ENCODE measurements around the gene WASF3. TPM values are rescaled to one million over a fixed set of nuclear protein-coding genes. Genes with fewer than 3 reads are reported as not detected.

WASF3 gene
- total RNA-seq, 1 donor from 2014 or later = 106 TPM

GRCh38 chr13:26727633-26728032 lies 170.2 kb downstream of the WASF3 start:
- H3K27me3 Mint-ChIP-seq (ENCODE audit: insufficient read depth, low read depth) = no peaks in the 10 kb centered on the region
- H3K27me3 ChIP-seq = no peaks in the 10 kb centered on the region
- no peak overlapping the region for H3K9ac ChIP-seq
- H3K4me2 ChIP-seq = no peak overlapping the region
- H3K79me2 ChIP-seq (ENCODE audit: low read depth) = no peaks in the 10 kb centered on the region
- peaks cover 11% of the 10 kb centered on the region for H3K9me3 Mint-ChIP-seq
- H3K27ac Mint-ChIP-seq = no peak overlapping the region
- H3K27ac ChIP-seq = no peak overlapping the region
- H3K4me1 ChIP-seq = no peaks in the 10 kb centered on the region
- H3K4me3 ChIP-seq = no peak overlapping the region
- H3K4me1 Mint-ChIP-seq = peaks cover 3% of the 10 kb centered on the region
- H3K36me3 Mint-ChIP-seq = peaks cover 2% of the 10 kb centered on the region
- no peaks in the 10 kb centered on the region for H3K9me3 ChIP-seq (ENCODE audit: low read depth)
- no peak for DNase-seq (ENCODE audit: low spot score)
- H4K20me1 ChIP-seq (ENCODE audit: low read depth) = no peaks in the 10 kb centered on the region
- H2AFZ ChIP-seq (replicated peaks) = no peak overlapping the region
- TF ChIP-seq EZH2phosphoT487 (IDR thresholded peaks at IDR 0.05) = no peak
- TF ChIP-seq EZH2 (IDR thresholded peaks at IDR 0.05) = no peak
- no peak for TF ChIP-seq CTCF (IDR thresholded peaks at IDR 0.05)
- no peaks in the 10 kb centered on the region for H3K36me3 ChIP-seq
- H3K4me3 Mint-ChIP-seq = no peak overlapping the region
- no peaks in the 10 kb centered on the region for H3F3A ChIP-seq (ENCODE audit: low read depth)

- H4K20me1 ChIP-seq (ENCODE audit: low read depth) = no peaks in the 10 kb centered on the region
- no peak overlapping the region for H3K9ac ChIP-seq
Measured at GRCh38 chr13:26735677-26736076, 178.2 kb downstream of the WASF3 start.

More at GRCh38 chr13:26735677-26736076, 178.2 kb downstream of the WASF3 start:
- Histone ChIP-seq H3K4me1 (no peaks in the 10 kb centered on the region), H3K4me3 (no peak overlapping the region), H3F3A (ENCODE audit: low read depth) (no peaks in the 10 kb centered on the region), H2AFZ (replicated peaks) (no peak overlapping the region), H3K27me3 (no peaks in the 10 kb centered on the region), H3K27ac (no peak overlapping the region), H3K4me2 (no peak overlapping the region), H3K79me2 (ENCODE audit: low read depth) (no peaks in the 10 kb centered on the region), H3K9me3 (ENCODE audit: low read depth) (no peaks in the 10 kb centered on the region), H3K36me3 (no peaks in the 10 kb centered on the region)
- H3K9me3 Mint-ChIP-seq = peaks cover 31% of the 10 kb centered on the region
- TF ChIP-seq EZH2 (IDR thresholded peaks at IDR 0.05) (no peak), EZH2phosphoT487 (IDR thresholded peaks at IDR 0.05) (no peak), CTCF (IDR thresholded peaks at IDR 0.05) (no peak)
- no peak overlapping the region for H3K4me3 Mint-ChIP-seq
- H3K4me1 Mint-ChIP-seq = no peaks in the 10 kb centered on the region
- no peak for DNase-seq (ENCODE audit: low spot score)
- H3K27ac Mint-ChIP-seq = no peak overlapping the region
- peaks cover 2% of the 10 kb centered on the region for H3K36me3 Mint-ChIP-seq
- no peaks in the 10 kb centered on the region for H3K27me3 Mint-ChIP-seq (ENCODE audit: insufficient read depth, low read depth)

Other genes starting within 250 kb of the WASF3 start
- gene GPR12, start 203.1 kb downstream of the WASF3 start, total RNA-seq (ENCODE audit: low replicate concordance) = not detected in 2 replicates